ENCODE measurements around the gene CDH4.

GRCh38 chr20:61926796-61927192 lies 674.7 kb downstream of the CDH4 start:
- TF ChIP-seq CTCF (IDR thresholded peaks at IDR 0.05) (no peak), EP300 (IDR thresholded peaks at IDR 0.05) (no peak)

Measured in ovary (tissue), 3 donors.